RWPE2 (cell line): Measurements from ENCODE around the gene NPLOC4.

Source experiments
- ATAC-seq: fragments of 200-7000 bp; cut with Tn5 transposase; 3 replicates; pipeline ENCODE4 v1.9.1; 2021; ENCODE audit warnings: low read depth
- DNase-seq: peaks from one replicate; pipeline ENCODE4 v3.0.0-alpha.2; 2020; ENCODE audit warnings: low spot score
- H3K27ac ChIP-seq: fragments of 450-650 bp; 2 replicates; pipeline ENCODE4 v1.5.1; 2017; ENCODE audit warnings: mild to moderate bottlenecking; ENCODE audit not compliant: poor library complexity, severe bottlenecking
- H3K27me3 ChIP-seq: fragments of 250-450 bp; sonication (Bioruptor Pico); 2 replicates; pipeline ENCODE4 v1.5.1; 2021; ENCODE audit warnings: mild to moderate bottlenecking, moderate library complexity; ENCODE audit not compliant: insufficient read depth, poor library complexity, severe bottlenecking
- H3K36me3 ChIP-seq: fragments of 250-450 bp; sonication (Bioruptor Pico); 2 replicates; pipeline ENCODE4 v1.5.1; 2020; ENCODE audit warnings: low read depth, mild to moderate bottlenecking, moderate library complexity
- H3K4me1 ChIP-seq: fragments of 250-450 bp; sonication (Bioruptor Pico); 2 replicates; pipeline ENCODE4 v1.5.1; 2021; ENCODE audit warnings: mild to moderate bottlenecking, moderate library complexity; ENCODE audit not compliant: insufficient read depth, poor library complexity, severe bottlenecking
- H3K4me3 ChIP-seq: fragments of 250-450 bp; sonication (Bioruptor Pico); 2 replicates; pipeline ENCODE4 v1.5.1; 2021; ENCODE audit warnings: mild to moderate bottlenecking, moderate library complexity; ENCODE audit not compliant: severe bottlenecking
- H3K9me3 ChIP-seq: fragments of 250-450 bp; sonication (Bioruptor Pico); 2 replicates; pipeline ENCODE4 v1.5.1; 2021; ENCODE audit warnings: mild to moderate bottlenecking, moderate library complexity; ENCODE audit not compliant: severe bottlenecking
- TF ChIP-seq, protein P1 (sequence below): fragments of 450-650 bp; IDR thresholded peaks from one replicate; pipeline ENCODE4 v1.5.1; 2017; ENCODE audit warnings: mild to moderate bottlenecking, moderate library complexity; ENCODE audit not compliant: poor library complexity, severe bottlenecking

The NPLOC4 gene

DNA sequence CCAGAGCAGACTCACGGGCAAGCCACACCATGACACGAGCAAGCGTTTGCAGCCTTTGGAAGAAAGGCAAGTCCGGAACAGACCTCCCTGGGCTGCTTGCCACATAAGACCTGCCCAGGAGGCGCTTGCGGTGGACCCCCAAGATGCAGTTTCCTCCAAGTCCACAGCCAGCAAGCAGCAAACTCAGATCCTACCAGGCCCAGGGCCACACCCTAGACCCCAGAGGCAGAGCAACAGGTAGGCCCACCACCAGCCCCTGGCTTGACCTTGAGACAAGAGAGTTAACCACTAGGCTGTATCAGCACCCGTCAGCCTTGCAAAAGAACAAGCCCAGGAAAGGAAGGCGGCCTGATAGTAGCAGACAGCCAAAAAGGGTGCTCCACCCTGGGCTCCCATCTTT, 87.1 kb downstream of the NPLOC4 start:
- Histone ChIP-seq H3K27ac (no peak overlapping the region), H3K36me3 (peaks cover 53% of the 10 kb centered on the region), H3K4me1 (peaks cover 8% of the 10 kb centered on the region), H3K27me3 (no peaks in the 10 kb centered on the region), H3K4me3 (no peak overlapping the region), H3K9me3 (no peaks in the 10 kb centered on the region)
- no peak for DNase-seq
- no peak for ATAC-seq
- TF ChIP-seq, protein P1, sequence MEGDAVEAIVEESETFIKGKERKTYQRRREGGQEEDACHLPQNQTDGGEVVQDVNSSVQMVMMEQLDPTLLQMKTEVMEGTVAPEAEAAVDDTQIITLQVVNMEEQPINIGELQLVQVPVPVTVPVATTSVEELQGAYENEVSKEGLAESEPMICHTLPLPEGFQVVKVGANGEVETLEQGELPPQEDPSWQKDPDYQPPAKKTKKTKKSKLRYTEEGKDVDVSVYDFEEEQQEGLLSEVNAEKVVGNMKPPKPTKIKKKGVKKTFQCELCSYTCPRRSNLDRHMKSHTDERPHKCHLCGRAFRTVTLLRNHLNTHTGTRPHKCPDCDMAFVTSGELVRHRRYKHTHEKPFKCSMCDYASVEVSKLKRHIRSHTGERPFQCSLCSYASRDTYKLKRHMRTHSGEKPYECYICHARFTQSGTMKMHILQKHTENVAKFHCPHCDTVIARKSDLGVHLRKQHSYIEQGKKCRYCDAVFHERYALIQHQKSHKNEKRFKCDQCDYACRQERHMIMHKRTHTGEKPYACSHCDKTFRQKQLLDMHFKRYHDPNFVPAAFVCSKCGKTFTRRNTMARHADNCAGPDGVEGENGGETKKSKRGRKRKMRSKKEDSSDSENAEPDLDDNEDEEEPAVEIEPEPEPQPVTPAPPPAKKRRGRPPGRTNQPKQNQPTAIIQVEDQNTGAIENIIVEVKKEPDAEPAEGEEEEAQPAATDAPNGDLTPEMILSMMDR, result no peak

DNA sequence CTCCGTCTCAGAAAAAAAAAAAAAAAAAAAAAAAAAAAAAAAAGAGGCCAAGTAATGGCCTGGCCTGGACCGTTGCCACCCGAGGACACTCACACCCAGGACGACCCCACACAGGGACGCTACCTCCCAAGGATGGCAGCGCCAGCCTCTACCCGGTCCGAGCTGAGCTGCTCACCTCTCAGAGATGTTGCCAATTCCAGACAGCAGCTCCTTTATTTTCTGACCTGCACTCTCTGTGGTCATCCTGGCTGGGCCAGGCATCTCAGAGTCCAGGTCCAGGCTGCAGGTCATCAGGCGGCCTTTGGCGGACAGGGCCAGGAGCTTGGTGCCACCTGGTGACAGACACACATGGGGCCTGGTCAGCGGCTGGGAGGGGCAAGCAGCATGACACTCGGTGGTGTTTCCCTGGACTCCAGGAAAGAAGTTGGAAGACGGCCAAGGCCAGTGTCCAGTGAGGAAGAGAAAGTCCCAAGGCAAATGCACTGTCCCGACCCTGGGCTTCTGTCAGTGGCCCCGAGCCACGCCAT, 87.8 kb downstream of the NPLOC4 start:
- no peaks in the 10 kb centered on the region for H3K27me3 ChIP-seq
- peaks cover 58% of the 10 kb centered on the region for H3K36me3 ChIP-seq
- DNase-seq, result peak; percentile 72
- H3K4me1 ChIP-seq, result peaks cover 5% of the 10 kb centered on the region
- TF ChIP-seq, protein P1, result no peak
- ATAC-seq, result no peak
- no peaks in the 10 kb centered on the region for H3K9me3 ChIP-seq
- H3K4me3 ChIP-seq, result no peak overlapping the region
- H3K27ac ChIP-seq, result no peak overlapping the region

DNA sequence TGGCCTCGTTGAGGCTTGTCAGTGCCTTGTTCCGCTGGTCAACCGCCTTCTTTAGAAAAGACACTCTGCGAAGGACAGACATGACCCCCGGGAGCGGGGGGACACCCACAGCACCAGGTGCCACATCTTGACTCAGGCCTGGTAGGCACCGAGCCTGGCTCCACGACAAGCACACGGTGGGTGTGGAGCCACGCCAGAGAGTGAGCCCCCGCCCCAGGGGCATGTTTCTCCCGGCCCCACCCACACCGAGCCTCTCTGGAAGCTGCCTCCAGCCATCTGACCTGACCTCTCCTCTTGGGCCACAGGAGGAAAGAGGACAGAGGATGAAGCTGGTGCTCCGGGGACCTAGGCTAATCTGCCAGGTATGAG, 89.3 kb downstream of the NPLOC4 start:
- peaks cover 63% of the 10 kb centered on the region for H3K36me3 ChIP-seq
- ATAC-seq, result no peak

GRCh38 chr17:81546906-81547613, 89.9 kb downstream of the NPLOC4 start:
- Histone ChIP-seq H3K27ac (no peak overlapping the region), H3K36me3 (peaks cover 63% of the 10 kb centered on the region), H3K4me1 (no peaks in the 10 kb centered on the region), H3K9me3 (no peaks in the 10 kb centered on the region), H3K4me3 (no peak overlapping the region), H3K27me3 (no peaks in the 10 kb centered on the region)
- no peak for ATAC-seq
- TF ChIP-seq, protein P1, result no peak
- no peak for DNase-seq

More for the DNA sequence above, 89.3 kb downstream of the NPLOC4 start:
- H3K9me3 ChIP-seq, result no peaks in the 10 kb centered on the region
- no peaks in the 10 kb centered on the region for H3K27me3 ChIP-seq
- no peaks in the 10 kb centered on the region for H3K4me1 ChIP-seq
- DNase-seq, result no peak
- H3K4me3 ChIP-seq, result no peak overlapping the region
- TF ChIP-seq, protein P1, result no peak
- no peak overlapping the region for H3K27ac ChIP-seq
